ENCODE results near the gene HECTD4. TPM values are rescaled to one million over a fixed set of nuclear protein-coding genes. Genes with fewer than 3 reads are reported as not detected.
A peak's percentile ranks its signal among the peaks of the same experiment; 100 is the strongest.

HECTD4 gene
- total and polyA plus RNA-seq, 2 of the 4 experiments (the other 2 are of a cell fraction), result 12.9 to 13.0 TPM

DNA sequence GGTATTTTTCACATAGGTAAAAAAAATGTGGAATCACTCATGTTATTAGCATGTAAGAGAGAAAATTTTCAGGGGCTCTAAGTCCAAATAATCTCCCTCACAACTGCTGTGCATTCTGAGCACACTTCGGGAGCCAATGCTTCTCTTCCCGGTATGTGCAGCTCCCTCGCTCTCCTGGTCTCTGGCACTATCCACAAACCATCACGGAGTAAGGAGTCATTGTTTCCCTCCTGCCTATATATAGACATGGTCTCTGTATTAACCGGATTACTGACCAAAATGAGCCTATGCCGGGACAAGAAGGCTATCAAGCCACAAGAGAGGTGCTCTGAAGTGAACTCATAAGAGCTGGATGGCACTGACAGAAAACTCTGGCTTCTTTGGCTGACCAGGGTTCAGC is 13.4 kb downstream of the HECTD4 start:
- CTCF ChIA-PET, result interaction anchor here (1.1 kb wide), 1 partner anchor 79 kb away, joined by 3 read pairs; no protein-coding TSS in a partner anchor
- H2AFZ ChIP-seq (replicated peaks; ENCODE audit: low read length, poor library complexity), result no peak overlapping the region
- no peak overlapping the region for H2AK5ac ChIP-seq (ENCODE audit: low read depth, low read length)
- no peak overlapping the region for H3K18ac ChIP-seq (ENCODE audit: low read depth, low read length)
- WGBS, 2 experiments (ENCODE audit: extremely low coverage in 2 of 2, insufficient read length in 1 of 2), result no CpG with 5 or more reads among the region's 6 CpGs
- H2BK20ac ChIP-seq (ENCODE audit: low read depth, low read length), result no peak overlapping the region
- no peak overlapping the region for H4K5ac ChIP-seq (ENCODE audit: low read depth, low read length)
- peaks cover 14% of the 10 kb centered on the region; the same call in 1 of the 2 replicates for H3K9me1 ChIP-seq (ENCODE audit: insufficient read depth, low read length)
- no peak overlapping the region for H3K4ac ChIP-seq (ENCODE audit: low read depth, low read length)
- in situ Hi-C loops (cut with MboI; ENCODE audit: low sequenced_read_pairs), result no loop called here
- H2AK9ac ChIP-seq (replicated peaks; ENCODE audit: low read depth, low read length, poor library complexity), result no peak overlapping the region
- peaks cover 7% of the 10 kb centered on the region for H3K4me1 ChIP-seq (ENCODE audit: control insufficient read depth, insufficient read depth, low read length)
- no peak overlapping the region for H3K27ac ChIP-seq (ENCODE audit: insufficient read depth, low read length)
- H3K27me3 ChIP-seq (ENCODE audit: control insufficient read depth, insufficient read depth, low read length), result no peaks in the 10 kb centered on the region
- no peak overlapping the region for H3K4me2 ChIP-seq (ENCODE audit: low read depth, low read length)
- no peak overlapping the region; the same call in 1 of the 2 replicates for H3K14ac ChIP-seq (replicated peaks; ENCODE audit: low read depth, low read length)
- DNase-seq, result no peak
- H4K20me1 ChIP-seq (ENCODE audit: insufficient read depth, low read length), result peaks cover 42% of the 10 kb centered on the region
- BruUV-seq (replicated peaks), result no TSS peak
- no peak overlapping the region for H2BK5ac ChIP-seq (ENCODE audit: low read depth, low read length, poor library complexity, severe bottlenecking)
- H3K9me3 ChIP-seq (ENCODE audit: control insufficient read depth, insufficient read depth, low read length), result no peaks in the 10 kb centered on the region
- H3K4me3 ChIP-seq (ENCODE audit: insufficient read depth, low read depth, low read length), result no peak overlapping the region
- TF ChIP-seq RCOR1 (IDR thresholded peaks at IDR 0.05; ENCODE audit: insufficient replicate concordance, low read length) (no peak), BHLHE40 (IDR thresholded peaks at IDR 0.05; ENCODE audit: low read depth, low read length) (no peak), SMC3 (IDR thresholded peaks at IDR 0.05; ENCODE audit: low read depth, low read length) (no peak), CEBPB (IDR thresholded peaks at IDR 0.05; ENCODE audit: low read depth, low read length) (no peak), FOS (IDR thresholded peaks at IDR 0.05; ENCODE audit: low read depth, low read length) (no peak), CHD1 (IDR thresholded peaks at IDR 0.05; ENCODE audit: low read depth, low read length) (no peak), MXI1 (IDR thresholded peaks at IDR 0.05; ENCODE audit: borderline replicate concordance, low read depth, low read length) (no peak), NFE2L2 (IDR thresholded peaks at IDR 0.05; ENCODE audit: low read depth, low read length) (no peak), RAD21 (IDR thresholded peaks at IDR 0.05; ENCODE audit: low read length) (no peak), POLR2A (IDR thresholded peaks at IDR 0.05; ENCODE audit: low read depth, low read length) (no peak), MAZ (IDR thresholded peaks at IDR 0.05; ENCODE audit: borderline replicate concordance, low read depth, low read length) (no peak), RFX5 (IDR thresholded peaks at IDR 0.05; ENCODE audit: low read depth, low read length) (no peak), MAFK (IDR thresholded peaks at IDR 0.05; ENCODE audit: low read depth, low read length) (no peak)
- TF ChIP-seq, protein P1, sequence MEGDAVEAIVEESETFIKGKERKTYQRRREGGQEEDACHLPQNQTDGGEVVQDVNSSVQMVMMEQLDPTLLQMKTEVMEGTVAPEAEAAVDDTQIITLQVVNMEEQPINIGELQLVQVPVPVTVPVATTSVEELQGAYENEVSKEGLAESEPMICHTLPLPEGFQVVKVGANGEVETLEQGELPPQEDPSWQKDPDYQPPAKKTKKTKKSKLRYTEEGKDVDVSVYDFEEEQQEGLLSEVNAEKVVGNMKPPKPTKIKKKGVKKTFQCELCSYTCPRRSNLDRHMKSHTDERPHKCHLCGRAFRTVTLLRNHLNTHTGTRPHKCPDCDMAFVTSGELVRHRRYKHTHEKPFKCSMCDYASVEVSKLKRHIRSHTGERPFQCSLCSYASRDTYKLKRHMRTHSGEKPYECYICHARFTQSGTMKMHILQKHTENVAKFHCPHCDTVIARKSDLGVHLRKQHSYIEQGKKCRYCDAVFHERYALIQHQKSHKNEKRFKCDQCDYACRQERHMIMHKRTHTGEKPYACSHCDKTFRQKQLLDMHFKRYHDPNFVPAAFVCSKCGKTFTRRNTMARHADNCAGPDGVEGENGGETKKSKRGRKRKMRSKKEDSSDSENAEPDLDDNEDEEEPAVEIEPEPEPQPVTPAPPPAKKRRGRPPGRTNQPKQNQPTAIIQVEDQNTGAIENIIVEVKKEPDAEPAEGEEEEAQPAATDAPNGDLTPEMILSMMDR (conservative IDR thresholded peaks at IDR 0.05; ENCODE audit: low read depth, low read length), result no peak
- TF ChIP-seq, protein P2, sequence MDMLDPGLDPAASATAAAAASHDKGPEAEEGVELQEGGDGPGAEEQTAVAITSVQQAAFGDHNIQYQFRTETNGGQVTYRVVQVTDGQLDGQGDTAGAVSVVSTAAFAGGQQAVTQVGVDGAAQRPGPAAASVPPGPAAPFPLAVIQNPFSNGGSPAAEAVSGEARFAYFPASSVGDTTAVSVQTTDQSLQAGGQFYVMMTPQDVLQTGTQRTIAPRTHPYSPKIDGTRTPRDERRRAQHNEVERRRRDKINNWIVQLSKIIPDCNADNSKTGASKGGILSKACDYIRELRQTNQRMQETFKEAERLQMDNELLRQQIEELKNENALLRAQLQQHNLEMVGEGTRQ (IDR thresholded peaks at IDR 0.05; ENCODE audit: low read depth, low read length), result no peak
- TF ChIP-seq, protein P3, sequence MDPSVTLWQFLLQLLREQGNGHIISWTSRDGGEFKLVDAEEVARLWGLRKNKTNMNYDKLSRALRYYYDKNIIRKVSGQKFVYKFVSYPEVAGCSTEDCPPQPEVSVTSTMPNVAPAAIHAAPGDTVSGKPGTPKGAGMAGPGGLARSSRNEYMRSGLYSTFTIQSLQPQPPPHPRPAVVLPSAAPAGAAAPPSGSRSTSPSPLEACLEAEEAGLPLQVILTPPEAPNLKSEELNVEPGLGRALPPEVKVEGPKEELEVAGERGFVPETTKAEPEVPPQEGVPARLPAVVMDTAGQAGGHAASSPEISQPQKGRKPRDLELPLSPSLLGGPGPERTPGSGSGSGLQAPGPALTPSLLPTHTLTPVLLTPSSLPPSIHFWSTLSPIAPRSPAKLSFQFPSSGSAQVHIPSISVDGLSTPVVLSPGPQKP (IDR thresholded peaks at IDR 0.05; ENCODE audit: borderline replicate concordance, low read depth, low read length), result no peak
- H3K36me3 ChIP-seq (ENCODE audit: control insufficient read depth, insufficient read depth, low read length), result no peaks in the 10 kb centered on the region
- no peak overlapping the region for H2BK15ac ChIP-seq (ENCODE audit: low read depth, low read length)
- peaks cover 35 to 68% of the 10 kb centered on the region in 2 experiments for H3K79me1 ChIP-seq (ENCODE audit: low read depth in 1 of 2, low read length in 2 of 2)
- no peak overlapping the region for H2BK120ac ChIP-seq (ENCODE audit: low read depth, low read length)
- no peak overlapping the region for H3K9ac ChIP-seq (ENCODE audit: low read depth, low read length)
- H4K8ac ChIP-seq (ENCODE audit: low read depth in 2 of 2, low read length in 2 of 2), result no peak overlapping the region
- POLR2A ChIA-PET (ENCODE audit: unreplicated experiment), result no interaction called here
- H3K23ac ChIP-seq (ENCODE audit: low read depth, low read length), result 0 out of 2 replicates have a peak overlapping the region, but pooled peaks have one; percentile 4
- intact Hi-C loops (cut with micrococcal nuclease), result no loop called here
- H4K91ac ChIP-seq (ENCODE audit: insufficient read depth, low read depth, low read length), result no peak overlapping the region
- ATAC-seq (ENCODE audit: low read depth), result no peak
- H3K56ac ChIP-seq (ENCODE audit: extremely low read depth, insufficient read depth, low read length), result no peak overlapping the region
- dilution Hi-C loops (cut with HindIII; ENCODE audit: low sequenced_read_pairs, unreplicated experiment), result no loop called here

All from IMR-90 (cell line).